ENCODE data around the gene ETS2.

DNA sequence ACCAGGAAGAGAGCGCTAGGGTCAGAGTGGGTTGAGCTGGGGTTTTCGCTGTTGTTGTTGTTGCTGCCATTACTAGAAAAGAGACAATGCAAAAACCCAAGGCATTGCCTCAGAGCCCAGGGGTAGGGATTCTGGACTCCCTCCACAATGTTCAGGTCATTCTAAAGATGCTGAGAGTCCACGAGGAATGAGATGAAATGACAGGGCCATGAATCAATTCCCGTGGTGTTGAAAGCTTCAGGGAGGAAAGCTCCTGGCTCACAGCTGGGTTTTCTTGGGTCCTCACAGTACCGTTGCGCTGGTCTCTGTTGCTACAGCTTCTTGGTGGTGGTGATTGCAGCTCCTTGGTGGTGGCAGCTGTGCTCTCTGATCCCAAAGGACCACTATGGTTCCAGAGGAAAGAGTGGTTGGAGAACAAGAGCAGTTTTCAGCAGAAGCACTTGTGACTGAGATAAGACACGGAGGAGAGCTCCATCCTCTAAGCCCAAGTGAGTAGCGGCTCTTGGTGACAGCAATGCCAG is 58.2 kb downstream of the ETS2 start:
- TF ChIP-seq CTCF (IDR thresholded peaks at IDR 0.05) (no peak), POLR2A (IDR thresholded peaks at IDR 0.05) (no peak)

Data from thyroid gland (tissue), 4 donors.